ENCODE results near the gene FHIT.

FHIT gene

GRCh38 chr3:59927056-59927455, 1324.2 kb downstream of the FHIT start:
- no peak for TF ChIP-seq CTCF (IDR thresholded peaks at IDR 0.05; ENCODE audit: low read depth, low read length, missing control alignments)
- in situ Hi-C loops (cut with HindIII; ENCODE audit: low sequenced_read_pairs): no loop called here
- H3K4me3 ChIP-seq (ENCODE audit: low read depth, low read length): no peak overlapping the region
- DNase-seq (ENCODE audit: low read depth): no peak

GRCh38 chr3:59925946-59926345, 1325.3 kb downstream of the FHIT start:
- H3K4me3 ChIP-seq (ENCODE audit: low read depth, low read length): no peak overlapping the region
- in situ Hi-C loops (cut with HindIII; ENCODE audit: low sequenced_read_pairs): no loop called here
- no peak for TF ChIP-seq CTCF (IDR thresholded peaks at IDR 0.05; ENCODE audit: low read depth, low read length, missing control alignments)
- no peak for DNase-seq (ENCODE audit: low read depth)

- no peak for DNase-seq (ENCODE audit: low read depth)
- in situ Hi-C loops (cut with HindIII; ENCODE audit: low sequenced_read_pairs): no loop called here
- H3K4me3 ChIP-seq (ENCODE audit: low read depth, low read length): no peak overlapping the region
- TF ChIP-seq CTCF (IDR thresholded peaks at IDR 0.05; ENCODE audit: low read depth, low read length, missing control alignments): no peak
Measured at GRCh38 chr3:59922192-59922591, 1329.1 kb downstream of the FHIT start.

GRCh38 chr3:59920822-59921221, 1330.4 kb downstream of the FHIT start:
- H3K4me3 ChIP-seq (ENCODE audit: low read depth, low read length): no peak overlapping the region
- DNase-seq (ENCODE audit: low read depth): no peak
- in situ Hi-C loops (cut with HindIII; ENCODE audit: low sequenced_read_pairs): no loop called here
- TF ChIP-seq CTCF (IDR thresholded peaks at IDR 0.05; ENCODE audit: low read depth, low read length, missing control alignments): no peak

GRCh38 chr3:59919586-59919985, 1331.7 kb downstream of the FHIT start:
- no peak overlapping the region for H3K4me3 ChIP-seq (ENCODE audit: low read depth, low read length)
- no peak for TF ChIP-seq CTCF (IDR thresholded peaks at IDR 0.05; ENCODE audit: low read depth, low read length, missing control alignments)
- in situ Hi-C loops (cut with HindIII; ENCODE audit: low sequenced_read_pairs): no loop called here
- DNase-seq (ENCODE audit: low read depth): no peak

GRCh38 chr3:59914251-59914650, 1337.0 kb downstream of the FHIT start:
- in situ Hi-C loops (cut with HindIII; ENCODE audit: low sequenced_read_pairs): no loop called here
- H3K4me3 ChIP-seq (ENCODE audit: low read depth, low read length): no peak overlapping the region
- TF ChIP-seq CTCF (IDR thresholded peaks at IDR 0.05; ENCODE audit: low read depth, low read length, missing control alignments): no peak
- DNase-seq (ENCODE audit: low read depth): no peak

GRCh38 chr3:59913645-59914044, 1337.6 kb downstream of the FHIT start:
- no peak overlapping the region for H3K4me3 ChIP-seq (ENCODE audit: low read depth, low read length)
- no peak for TF ChIP-seq CTCF (IDR thresholded peaks at IDR 0.05; ENCODE audit: low read depth, low read length, missing control alignments)
- no peak for DNase-seq (ENCODE audit: low read depth)
- in situ Hi-C loops (cut with HindIII; ENCODE audit: low sequenced_read_pairs): no loop called here

Measured in astrocyte of the cerebellum (primary cell).